IMR-90 (cell line): ENCODE data around the gene NUBP2. TPM values are rescaled to one million over a fixed set of nuclear protein-coding genes. Genes with fewer than 3 reads are reported as not detected.

ENCODE experiments used
- ATAC-seq: fragments of 200-7000 bp; cut with Tn5 transposase; 2 replicates; pipeline ENCODE4 v1.9.1; 2020; ENCODE audit warnings: low read depth, mild to moderate bottlenecking, moderate library complexity
- BruUV-seq: library from RNA; stranded (reverse); fragments of 400-500 nt; replicated peaks from 2 replicates; lab custom pipeline; 2021; lab: Mats Ljungman, UMichigan
- CTCF ChIA-PET: fragments of 300-600 bp; formaldehyde crosslinking; extraction: SDS; loops from one replicate; lab custom pipeline; 2021; ENCODE audit warnings: antibody characterized with exemption; lab: Yijun Ruan, JAX
- POLR2A ChIA-PET: fragments of 300-600 bp; sonication (Branson Sonifier 250); formaldehyde crosslinking; loops from one replicate; lab custom pipeline; 2022; ENCODE audit warnings: antibody characterized with exemption; ENCODE audit not compliant: unreplicated experiment; lab: Charles Lee
- DNase-seq: peaks from one replicate; pipeline ENCODE4 v3.0.0; 2013
- H2AFZ ChIP-seq: replicated peaks from 2 replicates; pipeline ENCODE3; 2013; ENCODE audit warnings: low read length, mild to moderate bottlenecking; ENCODE audit not compliant: poor library complexity
- H2AK5ac ChIP-seq: 2 replicates; pipeline ENCODE4 v1.6.1; 2013; ENCODE audit warnings: low read depth, low read length, inconsistent platforms
- H2AK9ac ChIP-seq: replicated peaks from 2 replicates; pipeline ENCODE3; 2013; ENCODE audit warnings: mild to moderate bottlenecking, low read depth, low read length, moderate library complexity; ENCODE audit not compliant: poor library complexity
- H2BK120ac ChIP-seq: 2 replicates; pipeline ENCODE4 v1.6.1; 2013; ENCODE audit warnings: low read depth, low read length, inconsistent platforms
- H2BK15ac ChIP-seq: 3 replicates; pipeline ENCODE4 v1.6.1; 2013; ENCODE audit warnings: low read depth, low read length, inconsistent platforms
- H2BK20ac ChIP-seq: 2 replicates; pipeline ENCODE4 v1.6.1; 2013; ENCODE audit warnings: low read depth, mild to moderate bottlenecking, inconsistent platforms, low read length, moderate library complexity
- H2BK5ac ChIP-seq: 2 replicates; pipeline ENCODE4 v1.6.1; 2013; ENCODE audit warnings: mild to moderate bottlenecking, low read depth, low read length, inconsistent platforms; ENCODE audit not compliant: poor library complexity, severe bottlenecking
- H3K14ac ChIP-seq: replicated peaks from 2 replicates; pipeline ENCODE4 v1.6.1; 2013; ENCODE audit warnings: low read depth, low read length, inconsistent platforms
- H3K18ac ChIP-seq: 2 replicates; pipeline ENCODE4 v1.6.1; 2013; ENCODE audit warnings: low read depth, low read length, control low read depth
- H3K23ac ChIP-seq: 2 replicates; pipeline ENCODE4 v1.6.1; 2013; ENCODE audit warnings: low read depth, low read length, inconsistent platforms
- H3K27ac ChIP-seq: 2 replicates; pipeline ENCODE4 v1.5.1; 2013; ENCODE audit warnings: mild to moderate bottlenecking, control low read depth, low read length; ENCODE audit not compliant: insufficient read depth
- H3K27me3 ChIP-seq: 2 replicates; pipeline ENCODE4 v1.6.1; 2013; ENCODE audit warnings: low read length; ENCODE audit not compliant: control insufficient read depth, insufficient read depth
- H3K36me3 ChIP-seq: 2 replicates; pipeline ENCODE4 v1.6.1; 2013; ENCODE audit warnings: low read length, mixed read lengths; ENCODE audit not compliant: control insufficient read depth, insufficient read depth
- H3K4ac ChIP-seq: 2 replicates; pipeline ENCODE4 v1.6.1; 2013; ENCODE audit warnings: low read depth, low read length, inconsistent platforms
- H3K4me1 ChIP-seq: 2 replicates; pipeline ENCODE4 v1.6.1; 2013; ENCODE audit warnings: low read length, mixed read lengths; ENCODE audit not compliant: control insufficient read depth, insufficient read depth
- H3K4me2 ChIP-seq: 2 replicates; pipeline ENCODE4 v1.6.1; 2013; ENCODE audit warnings: low read depth, mild to moderate bottlenecking, control low read depth, low read length, moderate library complexity
- H3K4me3 ChIP-seq: 2 replicates; pipeline ENCODE4 v1.5.1; 2013; ENCODE audit warnings: low read depth, mild to moderate bottlenecking, control low read depth, low read length, moderate library complexity; ENCODE audit not compliant: insufficient read depth
- H3K56ac ChIP-seq: 2 replicates; pipeline ENCODE4 v1.6.1; 2013; ENCODE audit warnings: low read length, inconsistent platforms; ENCODE audit not compliant: insufficient read depth; ENCODE audit errors: extremely low read depth
- H3K79me1 ChIP-seq, 2 experiments: 2 replicates each; pipeline ENCODE4 v1.6.1; 2013; ENCODE audit warnings: low read length in 2 of 2, inconsistent platforms in 1 of 2, low read depth in 1 of 2
- H3K9ac ChIP-seq: 2 replicates; pipeline ENCODE4 v1.6.1; 2013; ENCODE audit warnings: low read depth, low read length, control low read depth
- H3K9me1 ChIP-seq: 2 replicates; pipeline ENCODE4 v1.6.1; 2013; ENCODE audit warnings: low read length, inconsistent platforms; ENCODE audit not compliant: insufficient read depth
- H3K9me3 ChIP-seq: 2 replicates; pipeline ENCODE4 v1.6.1; 2013; ENCODE audit warnings: low read length; ENCODE audit not compliant: control insufficient read depth, insufficient read depth
- H4K20me1 ChIP-seq: 2 replicates; pipeline ENCODE4 v1.6.1; 2013; ENCODE audit warnings: low read length, inconsistent platforms; ENCODE audit not compliant: insufficient read depth
- H4K5ac ChIP-seq: 2 replicates; pipeline ENCODE4 v1.6.1; 2013; ENCODE audit warnings: mild to moderate bottlenecking, low read depth, low read length, control low read depth
- H4K8ac ChIP-seq, 2 experiments: 2 replicates each; pipeline ENCODE4 v1.6.1; 2013; ENCODE audit warnings: low read depth in 2 of 2, low read length in 2 of 2, control low read depth in 1 of 2, inconsistent platforms in 1 of 2
- H4K91ac ChIP-seq: 2 replicates; pipeline ENCODE4 v1.6.1; 2013; ENCODE audit warnings: low read depth, low read length, inconsistent platforms; ENCODE audit not compliant: insufficient read depth
- BHLHE40 ChIP-seq: fragments of 150-350 bp; IDR thresholded peaks from 2 replicates; pipeline ENCODE4 v1.6.1; 2016; ENCODE audit warnings: mild to moderate bottlenecking, low read depth, low read length
- CEBPB ChIP-seq: IDR thresholded peaks from 2 replicates; pipeline ENCODE4 v1.6.1; 2012; ENCODE audit warnings: low read depth, low read length, improper control_type of control experiment
- CHD1 ChIP-seq: IDR thresholded peaks from 2 replicates; pipeline ENCODE4 v1.6.1; 2012; ENCODE audit warnings: low read depth, low read length, improper control_type of control experiment
- CTCF ChIP-seq: conservative IDR thresholded peaks from 2 replicates; pipeline ENCODE4 v1.5.1; 2012; ENCODE audit warnings: mild to moderate bottlenecking, low read depth, low read length, improper control_type of control experiment
- ELK1 ChIP-seq: fragments of 150-350 bp; IDR thresholded peaks from 2 replicates; pipeline ENCODE4 v1.6.1; 2016; ENCODE audit warnings: low read depth, mild to moderate bottlenecking, low read length, moderate library complexity, borderline replicate concordance
- FOS ChIP-seq: fragments of 150-350 bp; IDR thresholded peaks from 2 replicates; pipeline ENCODE4 v1.6.1; 2016; ENCODE audit warnings: low read depth, low read length
- MAFK ChIP-seq: IDR thresholded peaks from 2 replicates; pipeline ENCODE4 v1.6.1; 2012; ENCODE audit warnings: low read depth, low read length, improper control_type of control experiment
- MAZ ChIP-seq: IDR thresholded peaks from 2 replicates; pipeline ENCODE4 v1.6.1; 2012; ENCODE audit warnings: low read depth, mild to moderate bottlenecking, low read length, improper control_type of control experiment, moderate library complexity, borderline replicate concordance
- MXI1 ChIP-seq: IDR thresholded peaks from 2 replicates; pipeline ENCODE4 v1.6.1; 2012; ENCODE audit warnings: low read depth, mild to moderate bottlenecking, low read length, moderate library complexity, borderline replicate concordance
- NFE2L2 ChIP-seq: fragments of 150-350 bp; IDR thresholded peaks from 2 replicates; pipeline ENCODE4 v1.6.1; 2016; ENCODE audit warnings: low read depth, mild to moderate bottlenecking, low read length
- POLR2A ChIP-seq: IDR thresholded peaks from 2 replicates; pipeline ENCODE4 v1.6.1; 2012; ENCODE audit warnings: mild to moderate bottlenecking, low read depth, low read length
- RAD21 ChIP-seq: IDR thresholded peaks from 2 replicates; pipeline ENCODE4 v1.6.1; 2012; ENCODE audit warnings: low read length, improper control_type of control experiment
- RCOR1 ChIP-seq: IDR thresholded peaks from 2 replicates; pipeline ENCODE4 v1.6.1; 2012; ENCODE audit warnings: mild to moderate bottlenecking, low read length, improper control_type of control experiment; ENCODE audit not compliant: insufficient replicate concordance
- RFX5 ChIP-seq: IDR thresholded peaks from 2 replicates; pipeline ENCODE4 v1.8.0; 2012; ENCODE audit warnings: low read depth, mild to moderate bottlenecking, low read length, moderate library complexity
- SMC3 ChIP-seq: fragments of 150-350 bp; IDR thresholded peaks from 2 replicates; pipeline ENCODE4 v1.6.1; 2016; ENCODE audit warnings: low read depth, mild to moderate bottlenecking, antibody characterized with exemption, low read length, moderate library complexity
- USF2 ChIP-seq: fragments of 150-350 bp; IDR thresholded peaks from 2 replicates; pipeline ENCODE4 v1.6.1; 2017; ENCODE audit warnings: mild to moderate bottlenecking, antibody characterized with exemption, low read length, low read depth
- whole genome bisulfite sequencing, 2 experiments: methylation state at CpG; one replicate each; pipeline versions ENCODE4 v1.1.5 to v1.1.7; 2013; ENCODE audit warnings: missing lambda C conversion rate in 2 of 2; ENCODE audit not compliant: insufficient read length in 1 of 2; ENCODE audit errors: extremely low coverage in 2 of 2; 5-methylcytosine and 5-hydroxymethylcytosine counted together
- dilution Hi-C: fragments of 300-500 bp; cut with HindIII; formaldehyde crosslinking; loops from one replicate; pipeline ENCODE4 v1.14.3; 2018; ENCODE audit warnings: low sequenced_read_pairs; ENCODE audit not compliant: unreplicated experiment
- in situ Hi-C: fragments of 300-500 bp; cut with MboI; formaldehyde crosslinking; loops from 3 replicates; pipeline ENCODE4 v1.14.3; 2019; ENCODE audit warnings: low sequenced_read_pairs, inconsistent platforms, mixed read lengths
- intact Hi-C: fragments of 100-400 bp; cut with micrococcal nuclease; formaldehyde crosslinking; loops from 2 replicates; pipeline ENCODE4 v1.10.0; 2022
- polyA plus RNA-seq, 3 experiments: library from polyadenylated mRNA; depleted of rRNA; stranded (reverse); fragments of >200 nt; gene quantifications; 2 replicates each; pipeline ENCODE4 v1.2.3, GENCODE V29; 2012; ENCODE audit warnings: low replicate concordance in 1 of 3
- total RNA-seq: library from RNA; depleted of rRNA; stranded (reverse); fragments of >200 nt; gene quantifications from 2 replicates; pipeline ENCODE4 v1.2.3, GENCODE V29; 2012

The NUBP2 gene
- total and polyA plus RNA-seq, 2 of the 4 experiments (the other 2 are of a cell fraction), result 62.6 to 131 TPM

GRCh38 chr16:1808691-1809090, 25.9 kb downstream of the NUBP2 start:
- in situ Hi-C loops (no loop called here), dilution Hi-C loops (no loop called here), intact Hi-C loops (no loop called here)
- H3K79me1 ChIP-seq, result 0 out of 4 replicates have a peak, but pooled peaks cover 0 to 2% of the 10 kb centered on the region in 2 experiments
- TF ChIP-seq FOS (no peak), MAFK (no peak), RCOR1 (no peak), MAZ (no peak), BHLHE40 (no peak), NFE2L2 (no peak), RAD21 (no peak), MXI1 (no peak), CTCF (no peak), POLR2A (no peak), SMC3 (no peak), RFX5 (no peak), USF2 (no peak), ELK1 (no peak), CEBPB (no peak), CHD1 (no peak)
- peaks cover 19% of the 10 kb centered on the region; the same call in 1 of the 2 replicates for H3K36me3 ChIP-seq
- DNase-seq, result no peak
- H2BK5ac ChIP-seq, result no peak overlapping the region
- no peak overlapping the region for H3K9ac ChIP-seq
- no peak overlapping the region for H3K4me2 ChIP-seq
- no peaks in the 10 kb centered on the region for H3K9me1 ChIP-seq
- BruUV-seq, result no TSS peak
- H2AK9ac ChIP-seq, result no peak overlapping the region
- ChIA-PET CTCF (no interaction called here), POLR2A (no interaction called here)
- H2BK120ac ChIP-seq, result no peak overlapping the region
- peaks cover 4% of the 10 kb centered on the region; the same call in 1 of the 2 replicates for H3K4me1 ChIP-seq
- H3K9me3 ChIP-seq, result no peaks in the 10 kb centered on the region
- no peaks in the 10 kb centered on the region for H3K27me3 ChIP-seq
- ATAC-seq, result no peak
- H2AK5ac ChIP-seq, result no peak overlapping the region
- H2AFZ ChIP-seq, result no peak overlapping the region
- H2BK20ac ChIP-seq, result no peak overlapping the region
- H4K91ac ChIP-seq, result no peak overlapping the region
- no peak overlapping the region for H3K14ac ChIP-seq
- H4K20me1 ChIP-seq, result no peaks in the 10 kb centered on the region
- H4K8ac ChIP-seq, result no peak overlapping the region
- no peak overlapping the region for H3K4me3 ChIP-seq
- 87% methylated on average over 12 of the region's 18 CpGs; no CpG with 5 or more reads in 1 of the 2 experiments for WGBS, 2 experiments
- H3K56ac ChIP-seq, result no peak overlapping the region
- H3K23ac ChIP-seq, result no peak overlapping the region
- no peak overlapping the region for H2BK15ac ChIP-seq
- H4K5ac ChIP-seq, result no peak overlapping the region
- no peak overlapping the region for H3K18ac ChIP-seq
- H3K27ac ChIP-seq, result no peak overlapping the region
- no peak overlapping the region for H3K4ac ChIP-seq
